ENCODE measurements around the gene SLC22A3. TPM values are rescaled to one million over a fixed set of nuclear protein-coding genes. Genes with fewer than 3 reads are reported as not detected.

Gene SLC22A3
- total and polyA plus RNA-seq, 2 of the 4 experiments (the other 2 are of a cell fraction), result not detected

DNA sequence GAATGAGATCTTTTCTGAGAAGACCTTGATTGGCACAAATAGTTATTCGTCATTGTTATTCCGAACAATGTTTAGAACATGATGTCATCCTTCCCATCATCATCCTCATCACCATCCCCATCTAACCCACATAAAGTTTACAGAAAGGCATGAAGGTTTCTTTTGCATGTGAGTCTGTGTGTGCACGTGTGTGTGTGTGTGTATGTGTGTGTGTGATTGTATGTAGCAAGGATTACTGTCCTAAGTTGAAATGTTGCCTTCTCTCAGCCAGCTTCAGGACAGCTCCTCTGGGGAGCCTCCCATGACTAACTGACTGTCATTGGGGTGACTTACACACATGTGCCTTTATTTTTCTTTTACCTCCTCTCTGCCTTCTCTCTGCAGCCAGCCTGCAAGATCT, 113.5 kb downstream of the SLC22A3 start:
- no TSS peak for BruUV-seq (replicated peaks)
- TF ChIP-seq MXI1 (IDR thresholded peaks at IDR 0.05; ENCODE audit: borderline replicate concordance, low read depth, low read length) (no peak), RAD21 (IDR thresholded peaks at IDR 0.05; ENCODE audit: low read length) (no peak), RFX5 (IDR thresholded peaks at IDR 0.05; ENCODE audit: low read depth, low read length) (no peak), CEBPB (IDR thresholded peaks at IDR 0.05; ENCODE audit: low read depth, low read length) (no peak), SMC3 (IDR thresholded peaks at IDR 0.05; ENCODE audit: low read depth, low read length) (no peak), ELK1 (IDR thresholded peaks at IDR 0.05; ENCODE audit: borderline replicate concordance, low read depth, low read length) (no peak), NFE2L2 (IDR thresholded peaks at IDR 0.05; ENCODE audit: low read depth, low read length) (no peak), MAFK (IDR thresholded peaks at IDR 0.05; ENCODE audit: low read depth, low read length) (no peak)
- TF ChIP-seq, protein P1, sequence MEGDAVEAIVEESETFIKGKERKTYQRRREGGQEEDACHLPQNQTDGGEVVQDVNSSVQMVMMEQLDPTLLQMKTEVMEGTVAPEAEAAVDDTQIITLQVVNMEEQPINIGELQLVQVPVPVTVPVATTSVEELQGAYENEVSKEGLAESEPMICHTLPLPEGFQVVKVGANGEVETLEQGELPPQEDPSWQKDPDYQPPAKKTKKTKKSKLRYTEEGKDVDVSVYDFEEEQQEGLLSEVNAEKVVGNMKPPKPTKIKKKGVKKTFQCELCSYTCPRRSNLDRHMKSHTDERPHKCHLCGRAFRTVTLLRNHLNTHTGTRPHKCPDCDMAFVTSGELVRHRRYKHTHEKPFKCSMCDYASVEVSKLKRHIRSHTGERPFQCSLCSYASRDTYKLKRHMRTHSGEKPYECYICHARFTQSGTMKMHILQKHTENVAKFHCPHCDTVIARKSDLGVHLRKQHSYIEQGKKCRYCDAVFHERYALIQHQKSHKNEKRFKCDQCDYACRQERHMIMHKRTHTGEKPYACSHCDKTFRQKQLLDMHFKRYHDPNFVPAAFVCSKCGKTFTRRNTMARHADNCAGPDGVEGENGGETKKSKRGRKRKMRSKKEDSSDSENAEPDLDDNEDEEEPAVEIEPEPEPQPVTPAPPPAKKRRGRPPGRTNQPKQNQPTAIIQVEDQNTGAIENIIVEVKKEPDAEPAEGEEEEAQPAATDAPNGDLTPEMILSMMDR (conservative IDR thresholded peaks at IDR 0.05; ENCODE audit: low read depth, low read length), result no peak
- Histone ChIP-seq H3K27ac (ENCODE audit: insufficient read depth, low read length) (peak overlapping the region; percentile 21; the same call in 1 of the 2 replicates), H3K9ac (ENCODE audit: low read depth, low read length) (no peak overlapping the region), H2AFZ (replicated peaks; ENCODE audit: low read length, poor library complexity) (peak overlapping the region; percentile 9), H2BK5ac (ENCODE audit: low read depth, low read length, poor library complexity, severe bottlenecking) (peak overlapping the region; percentile 14), H3K23ac (ENCODE audit: low read depth, low read length) (no peak overlapping the region), H3K9me1 (ENCODE audit: insufficient read depth, low read length) (peaks cover 5% of the 10 kb centered on the region), H3K4me2 (ENCODE audit: low read depth, low read length) (no peak overlapping the region), H3K4me3 (ENCODE audit: insufficient read depth, low read depth, low read length) (no peak overlapping the region), H4K8ac (ENCODE audit: low read depth in 2 of 2, low read length in 2 of 2) (peak overlapping the region; percentile 65 to 66; a peak in 2 of 4 replicates), H3K36me3 (ENCODE audit: control insufficient read depth, insufficient read depth, low read length) (no peaks in the 10 kb centered on the region), H2AK5ac (ENCODE audit: low read depth, low read length) (peak overlapping the region; percentile 84; the same call in 1 of the 2 replicates), H4K5ac (ENCODE audit: low read depth, low read length) (no peak overlapping the region), H2BK20ac (ENCODE audit: low read depth, low read length) (peak overlapping the region; percentile 81), H3K79me1 (ENCODE audit: low read depth in 1 of 2, low read length in 2 of 2) (no peaks in the 10 kb centered on the region), H2AK9ac (replicated peaks; ENCODE audit: low read depth, low read length, poor library complexity) (no peak overlapping the region), H3K27me3 (ENCODE audit: control insufficient read depth, insufficient read depth, low read length) (no peaks in the 10 kb centered on the region), H3K56ac (ENCODE audit: extremely low read depth, insufficient read depth, low read length) (peak overlapping the region; percentile 21; the same call in 1 of the 2 replicates), H2BK120ac (ENCODE audit: low read depth, low read length) (peak overlapping the region; percentile 80), H2BK15ac (ENCODE audit: low read depth, low read length) (peak overlapping the region; percentile 95; the same call in 2 of the 3 replicates), H4K91ac (ENCODE audit: insufficient read depth, low read depth, low read length) (peak overlapping the region; percentile 65; the same call in 1 of the 2 replicates), H3K4ac (ENCODE audit: low read depth, low read length) (peak overlapping the region; percentile 56), H3K9me3 (ENCODE audit: control insufficient read depth, insufficient read depth, low read length) (no peaks in the 10 kb centered on the region), H3K18ac (ENCODE audit: low read depth, low read length) (no peak overlapping the region), H4K20me1 (ENCODE audit: insufficient read depth, low read length) (no peaks in the 10 kb centered on the region), H3K4me1 (ENCODE audit: control insufficient read depth, insufficient read depth, low read length) (peaks cover 5% of the 10 kb centered on the region), H3K14ac (replicated peaks; ENCODE audit: low read depth, low read length) (0 out of 2 replicates have a peak overlapping the region, but pooled peaks have one; percentile 73)
- DNase-seq, result peak; percentile 16
- ATAC-seq (ENCODE audit: low read depth), result no peak
- ChIA-PET CTCF (no interaction called here), POLR2A (ENCODE audit: unreplicated experiment) (no interaction called here)
- WGBS, 2 experiments (ENCODE audit: extremely low coverage in 2 of 2, insufficient read length in 1 of 2), result no CpG with 5 or more reads among the region's 3 CpGs
- dilution Hi-C loops (cut with HindIII; ENCODE audit: low sequenced_read_pairs, unreplicated experiment), result no loop called here
- intact Hi-C loops (cut with micrococcal nuclease), result no loop called here
- in situ Hi-C loops (cut with MboI; ENCODE audit: low sequenced_read_pairs), result loop anchor here (25.0 kb wide), 1 partner anchor 599 kb away; no protein-coding TSS in a partner anchor
